ENCODE measurements around the gene SNAPC4.

GRCh38 chr9:136434580-136435169, 34.7 kb upstream of the SNAPC4 start:
- TF ChIP-seq EZH2 (IDR thresholded peaks at IDR 0.05; ENCODE audit: borderline replicate concordance, insufficient read depth, low read length, poor library complexity, severe bottlenecking) (no peak), CTCF (IDR thresholded peaks at IDR 0.05; ENCODE audit: poor library complexity, severe bottlenecking) (no peak), TAF1 (IDR thresholded peaks at IDR 0.05; ENCODE audit: low read depth) (no peak), RAD21 (conservative IDR thresholded peaks at IDR 0.05) (no peak), POLR2AphosphoS5 (IDR thresholded peaks at IDR 0.05) (no peak), EP300 (conservative IDR thresholded peaks at IDR 0.05; ENCODE audit: poor library complexity, severe bottlenecking) (no peak), SMC3 (conservative IDR thresholded peaks at IDR 0.05; ENCODE audit: poor library complexity) (no peak)

All from neural cell (in vitro differentiated cells).